ENCODE data around the gene PDRG1. TPM values are rescaled to one million over a fixed set of nuclear protein-coding genes. Genes with fewer than 3 reads are reported as not detected.
"Not testable (repeated sequence)": the region's sequence is repeated elsewhere in the genome, so short reads cannot be mapped to it uniquely, and the experiment has no call there.

Gene PDRG1
- polyA plus RNA-seq, 1 of the 3 experiments (the other 2 are of a cell fraction) = 18.9 TPM

DNA sequence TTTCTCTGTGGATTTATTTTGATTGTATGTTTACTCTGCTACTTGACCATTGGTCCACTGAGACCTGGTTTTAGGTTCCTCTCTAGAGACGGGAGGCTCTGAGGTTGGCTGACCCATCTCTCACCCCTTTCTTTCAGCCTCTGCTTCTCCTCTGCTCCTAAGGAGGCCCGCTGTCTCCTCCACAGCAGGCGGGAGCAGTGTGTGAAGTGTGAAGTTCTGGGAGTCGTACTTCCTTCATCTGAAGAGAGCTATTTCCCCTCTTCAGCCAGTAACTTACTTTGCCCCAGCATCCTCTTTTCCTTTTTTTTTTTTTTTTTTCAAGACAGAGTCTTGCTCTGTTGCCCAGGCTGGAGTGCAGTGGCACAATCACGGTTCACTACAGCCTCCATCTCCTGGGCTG, 21.1 kb downstream of the PDRG1 start:
- 43% methylated on average over 5 of the region's 5 CpGs for WGBS (ENCODE audit: low lambda C conversion rate)
- H3K9me3 ChIP-seq = no peaks in the 10 kb centered on the region
- CTCF ChIA-PET = interaction anchor here (0.8 kb wide), 1 partner anchor 12 kb away, joined by 3 read pairs; no protein-coding TSS in a partner anchor
- H3K4me1 ChIP-seq (ENCODE audit: control insufficient read depth in 1 of 2, insufficient read depth in 2 of 2, low read depth in 1 of 2, low read length in 1 of 2) = no peaks in the 10 kb centered on the region
- no peak overlapping the region for H2AFZ ChIP-seq (ENCODE audit: low read depth)
- H3K27me3 ChIP-seq (ENCODE audit: insufficient read depth) = no peaks in the 10 kb centered on the region; the same call in 1 of the 2 replicates
- no peaks in the 10 kb centered on the region for H3F3A ChIP-seq (replicated peaks; ENCODE audit: insufficient read depth)
- H3K4me3 ChIP-seq (ENCODE audit: low read depth in 2 of 2, low read length in 1 of 2) = no peak overlapping the region
- H3K9me2 ChIP-seq = no peaks in the 10 kb centered on the region
- H3K4me2 ChIP-seq = no peak overlapping the region
- H4K20me1 ChIP-seq (ENCODE audit: insufficient read depth) = no peaks in the 10 kb centered on the region
- TF ChIP-seq TAF1 (IDR thresholded peaks at IDR 0.05; ENCODE audit: borderline replicate concordance, low read depth, low read length) (no peak), NRF1 (IDR thresholded peaks at IDR 0.05; ENCODE audit: low read depth, low read length) (no peak), SIN3A (IDR thresholded peaks at IDR 0.05; ENCODE audit: borderline replicate concordance, low read depth, low read length) (no peak)
- H3K36me3 ChIP-seq (replicated peaks in 1 of 2; ENCODE audit: control insufficient read depth in 1 of 2, insufficient read depth in 2 of 2, low read length in 1 of 2) = no peaks in the 10 kb centered on the region
- H3K9ac ChIP-seq = no peak overlapping the region
- H3K79me2 ChIP-seq (ENCODE audit: insufficient read depth) = no peaks in the 10 kb centered on the region
- no peak overlapping the region for H3K27ac ChIP-seq (ENCODE audit: low read depth in 2 of 2, low read length in 1 of 2)
- POLR2A ChIA-PET = no interaction called here
- no peak for DNase-seq

DNA sequence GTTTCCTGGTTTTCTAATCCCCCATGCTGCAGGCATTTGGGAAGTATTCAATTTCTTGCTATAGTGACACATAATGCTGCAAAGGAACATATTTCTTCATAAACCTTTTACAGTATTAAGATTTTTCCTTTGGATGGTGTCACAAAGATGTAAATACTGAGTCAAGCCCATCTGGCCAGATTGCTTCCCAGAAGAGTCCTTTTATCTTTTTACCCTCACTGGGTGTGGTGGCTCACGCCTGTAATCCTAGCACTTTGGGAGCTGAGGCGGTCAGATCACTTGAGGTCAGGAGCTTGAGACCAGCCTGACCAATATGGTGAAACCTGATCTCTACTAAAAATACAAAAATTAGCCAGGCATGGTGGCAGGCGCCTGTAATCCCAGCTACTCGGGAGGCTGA, 22.2 kb downstream of the PDRG1 start:
- H3K4me3 ChIP-seq (ENCODE audit: low read depth in 2 of 2, low read length in 1 of 2); H3K4me1 ChIP-seq (ENCODE audit: control insufficient read depth in 1 of 2, insufficient read depth in 2 of 2, low read depth in 1 of 2, low read length in 1 of 2); H3K36me3 ChIP-seq (replicated peaks in 1 of 2; ENCODE audit: control insufficient read depth in 1 of 2, insufficient read depth in 2 of 2, low read length in 1 of 2); H3K4me2 ChIP-seq; H2AFZ ChIP-seq (ENCODE audit: low read depth); H4K20me1 ChIP-seq (ENCODE audit: insufficient read depth); POLR2A ChIA-PET; H3K27ac ChIP-seq (ENCODE audit: low read depth in 2 of 2, low read length in 1 of 2); H3K9me2 ChIP-seq; H3K27me3 ChIP-seq (ENCODE audit: insufficient read depth); DNase-seq; CTCF ChIA-PET; H3K79me2 ChIP-seq (ENCODE audit: insufficient read depth); H3K9me3 ChIP-seq; H3K9ac ChIP-seq; H3F3A ChIP-seq (replicated peaks; ENCODE audit: insufficient read depth): not testable (repeated sequence)
- WGBS (ENCODE audit: low lambda C conversion rate) = 70% methylated on average over 4 of the region's 4 CpGs

- CTCF ChIA-PET = no interaction called here
- H3K9me3 ChIP-seq = no peaks in the 10 kb centered on the region
- DNase-seq = no peak
- no peaks in the 10 kb centered on the region for H3K9me2 ChIP-seq
- no peak overlapping the region for H3K27ac ChIP-seq (ENCODE audit: low read depth in 2 of 2, low read length in 1 of 2)
- WGBS (ENCODE audit: low lambda C conversion rate) = 58% methylated on average over 8 of the region's 8 CpGs
- no peaks in the 10 kb centered on the region; the same call in 1 of the 2 replicates for H3K27me3 ChIP-seq (ENCODE audit: insufficient read depth)
- no peak overlapping the region for H3K4me3 ChIP-seq (ENCODE audit: low read depth in 2 of 2, low read length in 1 of 2)
- H3K4me2 ChIP-seq = no peak overlapping the region
- H2AFZ ChIP-seq (ENCODE audit: low read depth) = no peak overlapping the region
- POLR2A ChIA-PET = no interaction called here
- H3K9ac ChIP-seq = no peak overlapping the region
- no peaks in the 10 kb centered on the region for H3K36me3 ChIP-seq (replicated peaks in 1 of 2; ENCODE audit: control insufficient read depth in 1 of 2, insufficient read depth in 2 of 2, low read length in 1 of 2)
- H3F3A ChIP-seq (replicated peaks; ENCODE audit: insufficient read depth) = no peaks in the 10 kb centered on the region
- TF ChIP-seq NRF1 (IDR thresholded peaks at IDR 0.05; ENCODE audit: low read depth, low read length) = no peak
- TF ChIP-seq MAX (IDR thresholded peaks at IDR 0.05; ENCODE audit: low read depth) = no peak
- TF ChIP-seq, protein P1, sequence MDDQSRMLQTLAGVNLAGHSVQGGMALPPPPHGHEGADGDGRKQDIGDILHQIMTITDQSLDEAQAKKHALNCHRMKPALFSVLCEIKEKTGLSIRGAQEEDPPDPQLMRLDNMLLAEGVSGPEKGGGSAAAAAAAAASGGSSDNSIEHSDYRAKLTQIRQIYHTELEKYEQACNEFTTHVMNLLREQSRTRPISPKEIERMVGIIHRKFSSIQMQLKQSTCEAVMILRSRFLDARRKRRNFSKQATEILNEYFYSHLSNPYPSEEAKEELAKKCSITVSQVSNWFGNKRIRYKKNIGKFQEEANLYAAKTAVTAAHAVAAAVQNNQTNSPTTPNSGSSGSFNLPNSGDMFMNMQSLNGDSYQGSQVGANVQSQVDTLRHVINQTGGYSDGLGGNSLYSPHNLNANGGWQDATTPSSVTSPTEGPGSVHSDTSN (IDR thresholded peaks at IDR 0.05) = no peak
- TF ChIP-seq TAF1 (IDR thresholded peaks at IDR 0.05; ENCODE audit: borderline replicate concordance, low read depth, low read length) = no peak
- TF ChIP-seq, protein P2, sequence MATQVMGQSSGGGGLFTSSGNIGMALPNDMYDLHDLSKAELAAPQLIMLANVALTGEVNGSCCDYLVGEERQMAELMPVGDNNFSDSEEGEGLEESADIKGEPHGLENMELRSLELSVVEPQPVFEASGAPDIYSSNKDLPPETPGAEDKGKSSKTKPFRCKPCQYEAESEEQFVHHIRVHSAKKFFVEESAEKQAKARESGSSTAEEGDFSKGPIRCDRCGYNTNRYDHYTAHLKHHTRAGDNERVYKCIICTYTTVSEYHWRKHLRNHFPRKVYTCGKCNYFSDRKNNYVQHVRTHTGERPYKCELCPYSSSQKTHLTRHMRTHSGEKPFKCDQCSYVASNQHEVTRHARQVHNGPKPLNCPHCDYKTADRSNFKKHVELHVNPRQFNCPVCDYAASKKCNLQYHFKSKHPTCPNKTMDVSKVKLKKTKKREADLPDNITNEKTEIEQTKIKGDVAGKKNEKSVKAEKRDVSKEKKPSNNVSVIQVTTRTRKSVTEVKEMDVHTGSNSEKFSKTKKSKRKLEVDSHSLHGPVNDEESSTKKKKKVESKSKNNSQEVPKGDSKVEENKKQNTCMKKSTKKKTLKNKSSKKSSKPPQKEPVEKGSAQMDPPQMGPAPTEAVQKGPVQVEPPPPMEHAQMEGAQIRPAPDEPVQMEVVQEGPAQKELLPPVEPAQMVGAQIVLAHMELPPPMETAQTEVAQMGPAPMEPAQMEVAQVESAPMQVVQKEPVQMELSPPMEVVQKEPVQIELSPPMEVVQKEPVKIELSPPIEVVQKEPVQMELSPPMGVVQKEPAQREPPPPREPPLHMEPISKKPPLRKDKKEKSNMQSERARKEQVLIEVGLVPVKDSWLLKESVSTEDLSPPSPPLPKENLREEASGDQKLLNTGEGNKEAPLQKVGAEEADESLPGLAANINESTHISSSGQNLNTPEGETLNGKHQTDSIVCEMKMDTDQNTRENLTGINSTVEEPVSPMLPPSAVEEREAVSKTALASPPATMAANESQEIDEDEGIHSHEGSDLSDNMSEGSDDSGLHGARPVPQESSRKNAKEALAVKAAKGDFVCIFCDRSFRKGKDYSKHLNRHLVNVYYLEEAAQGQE (IDR thresholded peaks at IDR 0.05; ENCODE audit: low read depth, low read length) = no peak
- no peak for TF ChIP-seq MXI1 (IDR thresholded peaks at IDR 0.05; ENCODE audit: low read depth, low read length)
- TF ChIP-seq, protein P3, sequence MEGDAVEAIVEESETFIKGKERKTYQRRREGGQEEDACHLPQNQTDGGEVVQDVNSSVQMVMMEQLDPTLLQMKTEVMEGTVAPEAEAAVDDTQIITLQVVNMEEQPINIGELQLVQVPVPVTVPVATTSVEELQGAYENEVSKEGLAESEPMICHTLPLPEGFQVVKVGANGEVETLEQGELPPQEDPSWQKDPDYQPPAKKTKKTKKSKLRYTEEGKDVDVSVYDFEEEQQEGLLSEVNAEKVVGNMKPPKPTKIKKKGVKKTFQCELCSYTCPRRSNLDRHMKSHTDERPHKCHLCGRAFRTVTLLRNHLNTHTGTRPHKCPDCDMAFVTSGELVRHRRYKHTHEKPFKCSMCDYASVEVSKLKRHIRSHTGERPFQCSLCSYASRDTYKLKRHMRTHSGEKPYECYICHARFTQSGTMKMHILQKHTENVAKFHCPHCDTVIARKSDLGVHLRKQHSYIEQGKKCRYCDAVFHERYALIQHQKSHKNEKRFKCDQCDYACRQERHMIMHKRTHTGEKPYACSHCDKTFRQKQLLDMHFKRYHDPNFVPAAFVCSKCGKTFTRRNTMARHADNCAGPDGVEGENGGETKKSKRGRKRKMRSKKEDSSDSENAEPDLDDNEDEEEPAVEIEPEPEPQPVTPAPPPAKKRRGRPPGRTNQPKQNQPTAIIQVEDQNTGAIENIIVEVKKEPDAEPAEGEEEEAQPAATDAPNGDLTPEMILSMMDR (IDR thresholded peaks at IDR 0.05) = no peak
- TF ChIP-seq POLR2AphosphoS5 (IDR thresholded peaks at IDR 0.05; ENCODE audit: low read depth, low read length) = no peak
- no peak for TF ChIP-seq FOXJ3 (CRISPR knock-in tag; IDR thresholded peaks at IDR 0.05)
- no peak for TF ChIP-seq TCF12 (IDR thresholded peaks at IDR 0.05)
- TF ChIP-seq MEF2A (IDR thresholded peaks at IDR 0.05; ENCODE audit: borderline replicate concordance, low read depth) = no peak
- no peak for TF ChIP-seq EZH2phosphoT487 (IDR thresholded peaks at IDR 0.05; ENCODE audit: borderline replicate concordance, low read depth)
- no peaks in the 10 kb centered on the region for H3K4me1 ChIP-seq (ENCODE audit: control insufficient read depth in 1 of 2, insufficient read depth in 2 of 2, low read depth in 1 of 2, low read length in 1 of 2)
- H3K79me2 ChIP-seq (ENCODE audit: insufficient read depth) = no peaks in the 10 kb centered on the region
- H4K20me1 ChIP-seq (ENCODE audit: insufficient read depth) = no peaks in the 10 kb centered on the region
Observed at GRCh38 chr20:31927627-31928159, 24.2 kb downstream of the PDRG1 start.

All from SK-N-SH (cell line).